ENCODE results near the gene BCL11A. TPM values are rescaled to one million over a fixed set of nuclear protein-coding genes. Genes with fewer than 3 reads are reported as not detected.

Gene BCL11A
- total and polyA plus RNA-seq, 4 donors = 0.08 to 8.5 (median 0.47) TPM

DNA sequence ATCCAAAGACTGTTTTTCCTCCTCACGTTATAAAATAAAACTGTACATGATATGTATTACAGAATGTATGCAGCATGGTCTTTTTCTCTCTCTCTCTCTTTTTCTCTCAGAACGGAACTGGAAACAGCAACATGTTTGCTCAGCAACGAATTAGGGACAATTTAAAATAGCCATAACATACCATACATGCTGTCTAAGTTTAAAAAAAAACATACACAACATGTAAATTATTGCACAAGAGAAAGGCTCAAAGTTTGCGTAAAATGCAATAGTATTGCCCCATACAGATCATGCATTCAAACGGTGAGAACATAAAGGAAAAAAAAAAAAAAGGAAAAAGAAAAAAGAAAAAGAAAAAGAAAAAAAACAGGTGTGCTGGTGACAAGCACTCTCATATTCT is 93.6 kb downstream of the BCL11A start:
- no peaks in the 10 kb centered on the region for H3K4me1 ChIP-seq (ENCODE audit: control insufficient read depth in 4 of 4, insufficient read depth in 4 of 4, low read length in 3 of 4)
- no peak overlapping the region for H3K9ac ChIP-seq (ENCODE audit: low read depth in 1 of 2, low read length in 2 of 2)
- no peak overlapping the region for H3K27ac ChIP-seq (ENCODE audit: low read depth in 1 of 2, low read length in 2 of 2)
- no peak overlapping the region for H3K4me3 ChIP-seq (ENCODE audit: low read depth in 1 of 3, low read length in 3 of 3)
- no peaks in the 10 kb centered on the region for H3K27me3 ChIP-seq (ENCODE audit: control insufficient read depth in 4 of 4, insufficient read depth in 4 of 4, low read length in 3 of 4)
- DNase-seq (ENCODE audit: low spot score) = no peak
- WGBS = 66% methylated on average over 5 of the region's 5 CpGs
- no peaks in the 10 kb centered on the region for H3K9me3 ChIP-seq (ENCODE audit: control insufficient read depth in 4 of 4, low read length in 3 of 4)
- H3K36me3 ChIP-seq (ENCODE audit: control insufficient read depth in 4 of 4, insufficient read depth in 3 of 4, low read depth in 1 of 4, low read length in 3 of 4) = no peaks in the 10 kb centered on the region
- TF ChIP-seq, protein P1, sequence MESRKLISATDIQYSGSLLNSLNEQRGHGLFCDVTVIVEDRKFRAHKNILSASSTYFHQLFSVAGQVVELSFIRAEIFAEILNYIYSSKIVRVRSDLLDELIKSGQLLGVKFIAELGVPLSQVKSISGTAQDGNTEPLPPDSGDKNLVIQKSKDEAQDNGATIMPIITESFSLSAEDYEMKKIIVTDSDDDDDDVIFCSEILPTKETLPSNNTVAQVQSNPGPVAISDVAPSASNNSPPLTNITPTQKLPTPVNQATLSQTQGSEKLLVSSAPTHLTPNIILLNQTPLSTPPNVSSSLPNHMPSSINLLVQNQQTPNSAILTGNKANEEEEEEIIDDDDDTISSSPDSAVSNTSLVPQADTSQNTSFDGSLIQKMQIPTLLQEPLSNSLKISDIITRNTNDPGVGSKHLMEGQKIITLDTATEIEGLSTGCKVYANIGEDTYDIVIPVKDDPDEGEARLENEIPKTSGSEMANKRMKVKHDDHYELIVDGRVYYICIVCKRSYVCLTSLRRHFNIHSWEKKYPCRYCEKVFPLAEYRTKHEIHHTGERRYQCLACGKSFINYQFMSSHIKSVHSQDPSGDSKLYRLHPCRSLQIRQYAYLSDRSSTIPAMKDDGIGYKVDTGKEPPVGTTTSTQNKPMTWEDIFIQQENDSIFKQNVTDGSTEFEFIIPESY (IDR thresholded peaks at IDR 0.05) = no peak
- TF ChIP-seq, protein P2, sequence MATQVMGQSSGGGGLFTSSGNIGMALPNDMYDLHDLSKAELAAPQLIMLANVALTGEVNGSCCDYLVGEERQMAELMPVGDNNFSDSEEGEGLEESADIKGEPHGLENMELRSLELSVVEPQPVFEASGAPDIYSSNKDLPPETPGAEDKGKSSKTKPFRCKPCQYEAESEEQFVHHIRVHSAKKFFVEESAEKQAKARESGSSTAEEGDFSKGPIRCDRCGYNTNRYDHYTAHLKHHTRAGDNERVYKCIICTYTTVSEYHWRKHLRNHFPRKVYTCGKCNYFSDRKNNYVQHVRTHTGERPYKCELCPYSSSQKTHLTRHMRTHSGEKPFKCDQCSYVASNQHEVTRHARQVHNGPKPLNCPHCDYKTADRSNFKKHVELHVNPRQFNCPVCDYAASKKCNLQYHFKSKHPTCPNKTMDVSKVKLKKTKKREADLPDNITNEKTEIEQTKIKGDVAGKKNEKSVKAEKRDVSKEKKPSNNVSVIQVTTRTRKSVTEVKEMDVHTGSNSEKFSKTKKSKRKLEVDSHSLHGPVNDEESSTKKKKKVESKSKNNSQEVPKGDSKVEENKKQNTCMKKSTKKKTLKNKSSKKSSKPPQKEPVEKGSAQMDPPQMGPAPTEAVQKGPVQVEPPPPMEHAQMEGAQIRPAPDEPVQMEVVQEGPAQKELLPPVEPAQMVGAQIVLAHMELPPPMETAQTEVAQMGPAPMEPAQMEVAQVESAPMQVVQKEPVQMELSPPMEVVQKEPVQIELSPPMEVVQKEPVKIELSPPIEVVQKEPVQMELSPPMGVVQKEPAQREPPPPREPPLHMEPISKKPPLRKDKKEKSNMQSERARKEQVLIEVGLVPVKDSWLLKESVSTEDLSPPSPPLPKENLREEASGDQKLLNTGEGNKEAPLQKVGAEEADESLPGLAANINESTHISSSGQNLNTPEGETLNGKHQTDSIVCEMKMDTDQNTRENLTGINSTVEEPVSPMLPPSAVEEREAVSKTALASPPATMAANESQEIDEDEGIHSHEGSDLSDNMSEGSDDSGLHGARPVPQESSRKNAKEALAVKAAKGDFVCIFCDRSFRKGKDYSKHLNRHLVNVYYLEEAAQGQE (IDR thresholded peaks at IDR 0.05) = no peak
- TF ChIP-seq YY1 (IDR thresholded peaks at IDR 0.05) = no peak
- TF ChIP-seq TAF1 (conservative IDR thresholded peaks at IDR 0.05) = no peak
- TF ChIP-seq FOXA1 (IDR thresholded peaks at IDR 0.05) = no peak
- no peak for TF ChIP-seq HNF4A (conservative IDR thresholded peaks at IDR 0.05)
- TF ChIP-seq CTCF (IDR thresholded peaks at IDR 0.05; ENCODE audit: low read depth, low read length, missing input control) = no peak
- TF ChIP-seq FOXA2 (IDR thresholded peaks at IDR 0.05) = no peak
- no peak for TF ChIP-seq GABPA (IDR thresholded peaks at IDR 0.05 in 1 of 2, conservative IDR thresholded peaks at IDR 0.05 in 1 of 2)
- no peak for TF ChIP-seq SP1 (IDR thresholded peaks at IDR 0.05)
- no peak for TF ChIP-seq NR2F2 (IDR thresholded peaks at IDR 0.05)
- TF ChIP-seq JUND (IDR thresholded peaks at IDR 0.05) = no peak
- TF ChIP-seq, protein P3, sequence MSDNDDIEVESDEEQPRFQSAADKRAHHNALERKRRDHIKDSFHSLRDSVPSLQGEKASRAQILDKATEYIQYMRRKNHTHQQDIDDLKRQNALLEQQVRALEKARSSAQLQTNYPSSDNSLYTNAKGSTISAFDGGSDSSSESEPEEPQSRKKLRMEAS (IDR thresholded peaks at IDR 0.05) = no peak
- no peak for TF ChIP-seq RXRA (IDR thresholded peaks at IDR 0.05)
- TF ChIP-seq HNF4G (IDR thresholded peaks at IDR 0.05) = no peak
- TF ChIP-seq EGR1 (IDR thresholded peaks at IDR 0.05; ENCODE audit: low read depth in 2 of 2) = no peak

DNA sequence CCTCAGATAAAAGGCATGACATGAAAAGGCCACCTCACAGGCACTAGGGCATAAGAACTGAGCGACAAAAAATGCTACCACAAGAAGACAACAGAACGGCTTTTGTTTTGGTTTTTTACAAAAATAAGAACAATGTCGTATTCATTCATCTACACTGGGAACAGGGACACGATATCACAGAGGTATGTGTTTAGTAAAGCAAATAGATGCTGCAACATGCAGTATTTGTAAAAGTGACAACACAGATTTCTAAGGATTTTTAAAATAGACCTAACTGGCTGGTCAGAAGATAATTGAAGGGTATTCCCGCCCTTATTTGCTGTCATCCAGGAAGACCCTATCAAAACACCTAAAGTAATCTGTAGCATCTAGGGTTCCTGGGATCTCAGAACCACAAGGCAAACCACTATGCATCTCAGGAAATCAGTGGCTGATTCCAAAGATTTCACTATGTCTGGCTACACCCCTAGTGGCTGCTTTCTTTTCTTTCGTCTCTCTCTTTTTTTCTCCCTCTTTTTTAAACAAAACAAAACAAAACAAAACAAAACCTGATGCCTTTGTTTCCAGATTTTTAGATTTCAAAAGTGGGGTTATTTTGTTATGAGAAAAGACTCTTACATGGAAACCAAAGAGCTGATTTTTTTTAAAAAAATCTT is 97.2 kb downstream of the BCL11A start:
- no peak overlapping the region for H3K4me3 ChIP-seq (ENCODE audit: low read depth in 1 of 3, low read length in 3 of 3)
- no peaks in the 10 kb centered on the region for H3K36me3 ChIP-seq (ENCODE audit: control insufficient read depth in 4 of 4, insufficient read depth in 3 of 4, low read depth in 1 of 4, low read length in 3 of 4)
- no peak overlapping the region for H3K9ac ChIP-seq (ENCODE audit: low read depth in 1 of 2, low read length in 2 of 2)
- whole genome bisulfite sequencing = 83% methylated on average over 6 of the region's 6 CpGs
- H3K4me1 ChIP-seq (ENCODE audit: control insufficient read depth in 4 of 4, insufficient read depth in 4 of 4, low read length in 3 of 4) = no peaks in the 10 kb centered on the region
- TF ChIP-seq, protein P1 (IDR thresholded peaks at IDR 0.05) = no peak
- no peak for TF ChIP-seq NR2F2 (IDR thresholded peaks at IDR 0.05)
- no peak for TF ChIP-seq HNF4A (conservative IDR thresholded peaks at IDR 0.05)
- TF ChIP-seq, protein P2 (IDR thresholded peaks at IDR 0.05) = no peak
- TF ChIP-seq RAD21 (IDR thresholded peaks at IDR 0.05) = no peak
- no peak for TF ChIP-seq FOXA2 (IDR thresholded peaks at IDR 0.05)
- TF ChIP-seq, protein P4, sequence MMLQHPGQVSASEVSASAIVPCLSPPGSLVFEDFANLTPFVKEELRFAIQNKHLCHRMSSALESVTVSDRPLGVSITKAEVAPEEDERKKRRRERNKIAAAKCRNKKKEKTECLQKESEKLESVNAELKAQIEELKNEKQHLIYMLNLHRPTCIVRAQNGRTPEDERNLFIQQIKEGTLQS (IDR thresholded peaks at IDR 0.05) = no peak
- no peak for TF ChIP-seq EGR1 (IDR thresholded peaks at IDR 0.05; ENCODE audit: low read depth in 2 of 2)
- no peak overlapping the region for H3K27ac ChIP-seq (ENCODE audit: low read depth in 1 of 2, low read length in 2 of 2)
- no peaks in the 10 kb centered on the region for H3K9me3 ChIP-seq (ENCODE audit: control insufficient read depth in 4 of 4, low read length in 3 of 4)
- no peaks in the 10 kb centered on the region for H3K27me3 ChIP-seq (ENCODE audit: control insufficient read depth in 4 of 4, insufficient read depth in 4 of 4, low read length in 3 of 4)
- DNase-seq (ENCODE audit: low spot score) = no peak

All from liver (tissue), 9 donors.